ENCODE results near the gene LARGE2.

- TF ChIP-seq POLR2A (IDR thresholded peaks at IDR 0.05; ENCODE audit: low read depth, low read length) (no peak), CTCF (IDR thresholded peaks at IDR 0.05; ENCODE audit: extremely low read depth in 1 of 2, insufficient read depth in 1 of 2, low read depth in 1 of 2, low read length in 2 of 2) (no peak), EZH2 (IDR thresholded peaks at IDR 0.05; ENCODE audit: borderline replicate concordance, low read depth, low read length, severe bottlenecking) (no peak), JUN (IDR thresholded peaks at IDR 0.05; ENCODE audit: borderline replicate concordance, insufficient read depth, insufficient read length, low read depth) (no peak), GATA2 (IDR thresholded peaks at IDR 0.05; ENCODE audit: insufficient read depth, insufficient read length, low read depth, low read length) (no peak), POLR2AphosphoS5 (IDR thresholded peaks at IDR 0.05; ENCODE audit: insufficient read depth, low read depth, low read length) (no peak)
Measured at GRCh38 chr11:45945397-45945999, 23.0 kb downstream of the LARGE2 start.

Measured in endothelial cell of umbilical vein (primary cell).